OCI-LY1 (cell line): ENCODE results near the gene CTCF.

Source experiments
- H2AFZ ChIP-seq: fragments of 200-600 bp; sonication (generic), shearing (Covaris generic); 2 replicates; pipeline ENCODE4 v1.6.0; 2014; ENCODE audit warnings: antibody characterized with exemption, mild to moderate bottlenecking, low read length
- H3F3A ChIP-seq: fragments of 200-600 bp; sonication (generic), shearing (Covaris generic); 2 replicates; pipeline ENCODE4 v1.6.0; 2014; ENCODE audit warnings: mild to moderate bottlenecking, antibody characterized with exemption, low read length, moderate library complexity; ENCODE audit not compliant: insufficient read depth
- H3K27ac ChIP-seq: fragments of 200-600 bp; sonication (generic); 2 replicates; pipeline ENCODE4 v1.5.1; 2014; ENCODE audit warnings: low read length, mixed run types, mild to moderate bottlenecking, low read depth; ENCODE audit not compliant: poor library complexity, severe bottlenecking
- H3K27me3 ChIP-seq: fragments of 200-600 bp; sonication (generic); 2 replicates; pipeline ENCODE4 v1.6.0; 2014; ENCODE audit warnings: antibody characterized with exemption, mild to moderate bottlenecking, low read length, moderate library complexity; ENCODE audit not compliant: insufficient read depth
- H3K36me3 ChIP-seq: fragments of 200-600 bp; sonication (generic); 2 replicates; pipeline ENCODE4 v1.6.1; 2014; ENCODE audit warnings: mild to moderate bottlenecking, antibody characterized with exemption, low read length, moderate library complexity, mixed read lengths; ENCODE audit not compliant: insufficient read depth
- H3K4me1 ChIP-seq: fragments of 200-600 bp; sonication (generic); 2 replicates; pipeline ENCODE4 v1.5.1; 2014; ENCODE audit warnings: mild to moderate bottlenecking, low read length, moderate library complexity; ENCODE audit not compliant: insufficient read depth, severe bottlenecking
- H3K4me2 ChIP-seq: fragments of 200-600 bp; sonication (generic), shearing (Covaris generic); 2 replicates; pipeline ENCODE4 v1.6.1; 2014; ENCODE audit warnings: low read length
- H3K4me3 ChIP-seq: fragments of 200-600 bp; sonication (generic); 2 replicates; pipeline ENCODE4 v1.5.1; 2014; ENCODE audit warnings: low read length, low read depth, mild to moderate bottlenecking, mixed read lengths; ENCODE audit not compliant: poor library complexity, severe bottlenecking
- H3K79me2 ChIP-seq: fragments of 200-600 bp; shearing (Covaris generic); 2 replicates; pipeline ENCODE4 v1.6.1; 2016; ENCODE audit warnings: mixed run types, low read length, mixed read lengths; ENCODE audit not compliant: insufficient read depth
- H3K9ac ChIP-seq: fragments of 200-600 bp; sonication (generic), shearing (Covaris generic); 2 replicates; pipeline ENCODE4 v1.6.1; 2014; ENCODE audit warnings: mild to moderate bottlenecking, low read length, mixed read lengths
- H3K9me2 ChIP-seq: fragments of 200-600 bp; sonication (generic), shearing (Covaris generic); 2 replicates; pipeline ENCODE4 v1.6.1; 2014; ENCODE audit warnings: low read depth, mild to moderate bottlenecking, low read length, mixed read lengths
- H3K9me3 ChIP-seq: fragments of 200-600 bp; shearing (Covaris generic); 2 replicates; pipeline ENCODE4 v1.6.1; 2014; ENCODE audit warnings: low read length, mixed read lengths
- H4K20me1 ChIP-seq: fragments of 200-600 bp; sonication (generic), shearing (Covaris generic); 2 replicates; pipeline ENCODE4 v1.6.0; 2016; ENCODE audit warnings: mild to moderate bottlenecking, low read length; ENCODE audit not compliant: insufficient read depth
- EZH2 ChIP-seq: fragments of 200-600 bp; sonication (generic), shearing (Covaris generic); IDR thresholded peaks from 2 replicates; pipeline ENCODE4 v1.8.0; 2017; ENCODE audit warnings: borderline replicate concordance, mixed run types, mild to moderate bottlenecking, antibody characterized with exemption, low read length, moderate library complexity, mixed read lengths
- TF ChIP-seq, protein P1 (sequence below): fragments of 200-600 bp; sonication (generic), shearing (Covaris generic); IDR thresholded peaks from 2 replicates; pipeline ENCODE4 v1.5.1; 2017; ENCODE audit warnings: mild to moderate bottlenecking, antibody characterized with exemption, low read length, moderate library complexity, mixed read lengths

Gene CTCF

GRCh38 chr16:67653789-67654402 is 91.6 kb downstream of the CTCF start:
- peaks cover 6% of the 10 kb centered on the region for H3K4me1 ChIP-seq
- H2AFZ ChIP-seq = no peak overlapping the region
- no peaks in the 10 kb centered on the region for H3K9me2 ChIP-seq
- no peaks in the 10 kb centered on the region for H3F3A ChIP-seq
- H3K79me2 ChIP-seq = no peaks in the 10 kb centered on the region
- peaks cover 85% of the 10 kb centered on the region for H3K36me3 ChIP-seq
- no peaks in the 10 kb centered on the region for H3K27me3 ChIP-seq
- TF ChIP-seq, protein P1, sequence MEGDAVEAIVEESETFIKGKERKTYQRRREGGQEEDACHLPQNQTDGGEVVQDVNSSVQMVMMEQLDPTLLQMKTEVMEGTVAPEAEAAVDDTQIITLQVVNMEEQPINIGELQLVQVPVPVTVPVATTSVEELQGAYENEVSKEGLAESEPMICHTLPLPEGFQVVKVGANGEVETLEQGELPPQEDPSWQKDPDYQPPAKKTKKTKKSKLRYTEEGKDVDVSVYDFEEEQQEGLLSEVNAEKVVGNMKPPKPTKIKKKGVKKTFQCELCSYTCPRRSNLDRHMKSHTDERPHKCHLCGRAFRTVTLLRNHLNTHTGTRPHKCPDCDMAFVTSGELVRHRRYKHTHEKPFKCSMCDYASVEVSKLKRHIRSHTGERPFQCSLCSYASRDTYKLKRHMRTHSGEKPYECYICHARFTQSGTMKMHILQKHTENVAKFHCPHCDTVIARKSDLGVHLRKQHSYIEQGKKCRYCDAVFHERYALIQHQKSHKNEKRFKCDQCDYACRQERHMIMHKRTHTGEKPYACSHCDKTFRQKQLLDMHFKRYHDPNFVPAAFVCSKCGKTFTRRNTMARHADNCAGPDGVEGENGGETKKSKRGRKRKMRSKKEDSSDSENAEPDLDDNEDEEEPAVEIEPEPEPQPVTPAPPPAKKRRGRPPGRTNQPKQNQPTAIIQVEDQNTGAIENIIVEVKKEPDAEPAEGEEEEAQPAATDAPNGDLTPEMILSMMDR = no peak
- TF ChIP-seq EZH2 = no peak
- no peaks in the 10 kb centered on the region for H3K9me3 ChIP-seq
- H3K27ac ChIP-seq = no peak overlapping the region
- H3K4me2 ChIP-seq = no peak overlapping the region
- no peak overlapping the region for H3K9ac ChIP-seq
- H4K20me1 ChIP-seq = no peaks in the 10 kb centered on the region
- H3K4me3 ChIP-seq = no peak overlapping the region

GRCh38 chr16:67654403-67654911 is 92.1 kb downstream of the CTCF start:
- TF ChIP-seq, protein P1 = no peak
- no peak for TF ChIP-seq EZH2
- H3K9me2 ChIP-seq = no peaks in the 10 kb centered on the region

DNA sequence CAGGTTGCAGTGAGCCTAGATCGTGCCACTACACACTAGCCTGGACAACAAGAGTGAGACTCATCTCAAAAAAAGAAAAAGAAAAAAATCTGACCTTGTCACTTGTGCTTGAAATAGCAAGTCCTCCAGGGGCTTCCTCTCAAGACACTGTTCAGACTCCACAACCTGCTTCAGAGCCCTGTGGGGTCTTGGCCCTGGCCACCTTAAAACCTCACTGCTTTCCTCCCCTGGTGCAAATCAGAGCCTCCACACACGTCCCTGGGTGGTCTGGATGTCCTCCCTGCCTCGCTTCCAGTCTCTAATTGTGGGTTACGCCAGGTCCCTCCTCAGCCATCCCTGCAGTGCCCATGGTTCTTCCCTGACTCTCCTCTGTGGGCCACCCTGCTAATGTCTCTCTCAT is 93.0 kb downstream of the CTCF start:
- H3K4me2 ChIP-seq = no peak overlapping the region
- no peak overlapping the region for H3K4me3 ChIP-seq
- no peaks in the 10 kb centered on the region for H3K9me3 ChIP-seq
- peaks cover 13% of the 10 kb centered on the region for H3K4me1 ChIP-seq
- no peaks in the 10 kb centered on the region for H3K9me2 ChIP-seq
- no peak overlapping the region for H2AFZ ChIP-seq
- peaks cover 70% of the 10 kb centered on the region for H3K36me3 ChIP-seq
- H4K20me1 ChIP-seq = no peaks in the 10 kb centered on the region
- TF ChIP-seq EZH2 = no peak
- TF ChIP-seq, protein P1 = no peak
- no peak overlapping the region for H3K27ac ChIP-seq
- H3K79me2 ChIP-seq = no peaks in the 10 kb centered on the region
- no peak overlapping the region; the same call in 1 of the 2 replicates for H3K9ac ChIP-seq
- no peaks in the 10 kb centered on the region for H3F3A ChIP-seq
- H3K27me3 ChIP-seq = no peaks in the 10 kb centered on the region

More at GRCh38 chr16:67654403-67654911, 92.1 kb downstream of the CTCF start:
- Histone ChIP-seq H3K9me3 (no peaks in the 10 kb centered on the region), H3K27ac (no peak overlapping the region), H3K27me3 (no peaks in the 10 kb centered on the region), H3K4me3 (no peak overlapping the region), H3K79me2 (no peaks in the 10 kb centered on the region), H3K4me2 (no peak overlapping the region), H3K9ac (no peak overlapping the region), H4K20me1 (no peaks in the 10 kb centered on the region), H3K36me3 (peaks cover 79% of the 10 kb centered on the region), H3K4me1 (peaks cover 12% of the 10 kb centered on the region), H3F3A (no peaks in the 10 kb centered on the region), H2AFZ (no peak overlapping the region)
